Osteoblast (primary cell): ENCODE data around the gene SIDT1. TPM values are rescaled to one million over a fixed set of nuclear protein-coding genes. Genes with fewer than 3 reads are reported as not detected.

ENCODE experiments used
- DNase-seq: peaks from one replicate; pipeline ENCODE4 v3.0.0; 2011; ENCODE audit warnings: low spot score, mixed read lengths; ENCODE audit not compliant: insufficient read length; ENCODE audit errors: missing footprints
- H2AFZ ChIP-seq: 2 replicates; pipeline ENCODE4 v1.6.0; 2011; ENCODE audit warnings: mild to moderate bottlenecking, low read length
- H3K27ac ChIP-seq: 2 replicates; pipeline ENCODE4 v1.5.1; 2011; ENCODE audit warnings: mild to moderate bottlenecking, low read depth, low read length, moderate library complexity
- H3K27me3 ChIP-seq: 2 replicates; pipeline ENCODE4 v1.6.0; 2012; ENCODE audit warnings: mild to moderate bottlenecking, control low read depth, inconsistent platforms, low read length, moderate library complexity; ENCODE audit not compliant: insufficient read depth
- H3K36me3 ChIP-seq: 2 replicates; pipeline ENCODE4 v1.5.1; 2011; ENCODE audit warnings: mild to moderate bottlenecking, low read length, control low read depth, moderate library complexity; ENCODE audit not compliant: insufficient read depth
- H3K4me1 ChIP-seq: 2 replicates; pipeline ENCODE4 v1.5.1; 2011; ENCODE audit warnings: mild to moderate bottlenecking, low read length, control low read depth, moderate library complexity; ENCODE audit not compliant: insufficient read depth
- H3K4me2 ChIP-seq: 2 replicates; pipeline ENCODE4 v1.6.0; 2011; ENCODE audit warnings: mild to moderate bottlenecking, low read length; ENCODE audit not compliant: insufficient read depth
- H3K4me3 ChIP-seq: fragments of 200-600 bp; sonication (generic); 3 replicates; pipeline ENCODE4 v1.5.1; 2012; ENCODE audit warnings: mild to moderate bottlenecking, low read length, inconsistent platforms; ENCODE audit not compliant: insufficient read depth
- H3K79me2 ChIP-seq: 2 replicates; pipeline ENCODE4 v1.6.0; 2012; ENCODE audit warnings: mild to moderate bottlenecking, low read length, control low read depth, inconsistent platforms; ENCODE audit not compliant: insufficient read depth
- H3K9me3 ChIP-seq: 2 replicates; pipeline ENCODE4 v1.5.1; 2011; ENCODE audit warnings: low read depth, low read length, control low read depth
- H4K20me1 ChIP-seq: 2 replicates; pipeline ENCODE4 v1.6.0; 2012; ENCODE audit warnings: mild to moderate bottlenecking, low read length, control low read depth; ENCODE audit not compliant: insufficient read depth
- total RNA-seq: library from RNA; depleted of rRNA; stranded (reverse); fragments of >200 nt; gene quantifications from 2 replicates; pipeline ENCODE4 v1.2.3, GENCODE V29; 2012
- TF ChIP-seq, protein P1 (sequence below): IDR thresholded peaks from 2 replicates; pipeline ENCODE4 v1.5.1; 2011; ENCODE audit warnings: mild to moderate bottlenecking, low read depth, low read length, moderate library complexity; ENCODE audit errors: extremely low read depth

SIDT1 gene
- total RNA-seq, 1 donor = under 0.01 TPM

DNA sequence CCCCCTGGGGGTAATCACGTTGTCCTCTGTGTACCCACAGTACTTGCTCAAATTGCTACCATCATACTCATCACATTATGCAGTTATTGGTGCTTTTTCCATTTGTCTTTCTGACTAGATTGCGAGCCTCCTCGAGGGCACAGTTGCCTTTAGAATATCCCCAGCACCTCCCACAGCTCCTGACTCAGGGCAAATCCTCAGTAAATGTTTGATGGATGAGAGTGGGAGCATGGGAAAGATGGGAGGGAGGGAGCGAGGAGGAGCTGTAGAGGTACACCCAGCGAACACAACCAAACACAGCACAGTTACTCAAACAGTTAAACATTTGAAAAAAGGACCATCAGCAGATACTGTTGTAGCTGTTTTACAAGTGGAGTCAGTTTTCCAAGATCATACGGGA is 27.9 kb downstream of the SIDT1 start:
- no peaks in the 10 kb centered on the region for H3K36me3 ChIP-seq
- no peaks in the 10 kb centered on the region for H3K4me1 ChIP-seq
- TF ChIP-seq, protein P1, sequence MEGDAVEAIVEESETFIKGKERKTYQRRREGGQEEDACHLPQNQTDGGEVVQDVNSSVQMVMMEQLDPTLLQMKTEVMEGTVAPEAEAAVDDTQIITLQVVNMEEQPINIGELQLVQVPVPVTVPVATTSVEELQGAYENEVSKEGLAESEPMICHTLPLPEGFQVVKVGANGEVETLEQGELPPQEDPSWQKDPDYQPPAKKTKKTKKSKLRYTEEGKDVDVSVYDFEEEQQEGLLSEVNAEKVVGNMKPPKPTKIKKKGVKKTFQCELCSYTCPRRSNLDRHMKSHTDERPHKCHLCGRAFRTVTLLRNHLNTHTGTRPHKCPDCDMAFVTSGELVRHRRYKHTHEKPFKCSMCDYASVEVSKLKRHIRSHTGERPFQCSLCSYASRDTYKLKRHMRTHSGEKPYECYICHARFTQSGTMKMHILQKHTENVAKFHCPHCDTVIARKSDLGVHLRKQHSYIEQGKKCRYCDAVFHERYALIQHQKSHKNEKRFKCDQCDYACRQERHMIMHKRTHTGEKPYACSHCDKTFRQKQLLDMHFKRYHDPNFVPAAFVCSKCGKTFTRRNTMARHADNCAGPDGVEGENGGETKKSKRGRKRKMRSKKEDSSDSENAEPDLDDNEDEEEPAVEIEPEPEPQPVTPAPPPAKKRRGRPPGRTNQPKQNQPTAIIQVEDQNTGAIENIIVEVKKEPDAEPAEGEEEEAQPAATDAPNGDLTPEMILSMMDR = no peak
- H3K79me2 ChIP-seq = no peaks in the 10 kb centered on the region
- no peaks in the 10 kb centered on the region for H3K9me3 ChIP-seq
- peaks cover 16% of the 10 kb centered on the region for H3K27me3 ChIP-seq
- no peak overlapping the region for H3K4me3 ChIP-seq
- H3K4me2 ChIP-seq = no peak overlapping the region
- H3K27ac ChIP-seq = no peak overlapping the region
- H4K20me1 ChIP-seq = no peaks in the 10 kb centered on the region
- no peak for DNase-seq
- no peak overlapping the region for H2AFZ ChIP-seq

DNA sequence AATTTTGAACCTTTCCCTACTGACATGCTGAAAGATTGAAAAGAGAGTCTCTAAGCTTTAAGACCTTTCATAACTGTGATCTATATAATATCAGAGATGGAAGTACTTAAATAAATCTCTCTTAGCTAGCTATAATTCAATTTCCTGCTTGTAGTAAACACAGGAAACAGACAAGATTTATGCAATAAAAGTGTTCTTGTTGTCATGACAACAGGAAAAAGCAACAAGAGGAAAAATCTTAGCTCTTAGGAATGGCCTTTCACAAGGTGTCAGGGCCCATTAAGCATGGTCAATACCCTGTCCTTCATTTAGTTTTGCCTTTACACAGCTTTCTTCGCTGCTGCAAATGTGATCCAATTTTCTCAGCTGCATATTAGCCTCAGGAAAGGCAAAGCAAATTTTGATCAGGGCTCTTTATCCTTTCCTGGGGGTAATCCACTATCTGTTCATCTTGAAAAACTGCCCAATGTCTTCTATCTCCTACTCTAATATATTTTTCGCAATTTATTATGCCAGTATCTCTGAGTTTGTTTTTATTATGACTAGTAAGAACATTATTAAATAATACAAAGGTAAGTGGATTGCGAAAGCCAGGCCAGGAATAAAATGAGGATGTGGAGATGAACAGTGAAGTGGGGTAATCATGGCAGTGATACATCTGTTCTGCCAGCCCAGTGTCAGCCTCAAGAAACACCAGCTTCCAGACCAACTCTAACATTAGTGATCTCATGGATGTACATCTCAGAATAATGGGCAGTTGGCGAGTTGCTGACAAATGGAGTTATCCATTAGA is 28.7 kb downstream of the SIDT1 start:
- Histone ChIP-seq H3K4me3 (no peak overlapping the region), H3K4me1 (no peaks in the 10 kb centered on the region), H4K20me1 (no peaks in the 10 kb centered on the region), H2AFZ (no peak overlapping the region), H3K27ac (no peak overlapping the region), H3K27me3 (peaks cover 16% of the 10 kb centered on the region), H3K9me3 (no peaks in the 10 kb centered on the region), H3K79me2 (no peaks in the 10 kb centered on the region), H3K4me2 (no peak overlapping the region), H3K36me3 (no peaks in the 10 kb centered on the region)
- no peak for DNase-seq
- TF ChIP-seq, protein P1 = no peak

DNA sequence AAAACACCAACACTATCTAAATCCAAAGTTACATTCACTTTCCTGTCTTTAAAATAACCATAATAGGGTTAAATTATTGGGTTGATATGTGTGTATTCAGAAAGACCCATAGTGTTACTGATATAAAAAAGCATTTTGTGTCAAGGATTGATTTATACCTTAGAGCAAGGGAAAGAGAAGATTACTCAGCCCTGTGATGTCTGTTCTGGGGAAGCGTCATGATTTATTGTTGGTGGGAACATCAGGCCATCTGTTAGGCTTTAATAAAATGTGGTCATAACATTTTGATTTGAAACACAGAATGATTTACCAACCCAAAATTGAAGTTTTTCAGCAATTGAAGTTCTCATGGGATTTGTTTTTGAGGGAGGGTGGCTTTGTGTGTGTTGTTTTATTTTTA is 33.2 kb downstream of the SIDT1 start:
- TF ChIP-seq, protein P1 = no peak
- no peak overlapping the region for H3K4me3 ChIP-seq
- no peak overlapping the region for H3K4me2 ChIP-seq
- no peaks in the 10 kb centered on the region for H3K4me1 ChIP-seq
- no peaks in the 10 kb centered on the region for H3K9me3 ChIP-seq
- H2AFZ ChIP-seq = no peak overlapping the region
- no peaks in the 10 kb centered on the region for H4K20me1 ChIP-seq
- H3K79me2 ChIP-seq = no peaks in the 10 kb centered on the region
- DNase-seq = no peak
- H3K27me3 ChIP-seq = peaks cover 22% of the 10 kb centered on the region
- no peaks in the 10 kb centered on the region for H3K36me3 ChIP-seq
- no peak overlapping the region for H3K27ac ChIP-seq

DNA sequence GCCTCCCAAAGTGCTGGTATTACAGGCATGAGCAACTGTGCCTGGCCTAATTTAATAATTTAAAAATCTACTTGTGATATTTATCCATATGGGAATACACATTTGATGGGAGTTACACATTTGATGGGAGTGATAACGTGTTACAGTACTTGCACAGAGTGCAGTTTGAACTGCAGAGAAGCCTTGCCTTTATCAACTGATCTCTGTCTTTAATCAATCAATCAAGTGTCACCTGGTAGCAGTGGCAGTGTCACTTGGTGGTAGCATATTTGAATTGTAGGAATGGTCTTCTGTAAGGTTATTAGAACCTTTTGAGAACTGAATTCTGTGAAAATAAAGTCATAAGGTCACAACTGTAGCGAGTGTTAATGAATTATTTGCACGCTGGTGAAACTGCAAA is 37.8 kb downstream of the SIDT1 start:
- H3K4me3 ChIP-seq = no peak overlapping the region
- no peak overlapping the region for H3K4me2 ChIP-seq
- H3K27me3 ChIP-seq = peaks cover 27% of the 10 kb centered on the region
- H4K20me1 ChIP-seq = no peaks in the 10 kb centered on the region
- no peak overlapping the region for H2AFZ ChIP-seq
- TF ChIP-seq, protein P1 = no peak
- H3K4me1 ChIP-seq = no peaks in the 10 kb centered on the region
- DNase-seq = no peak
- H3K9me3 ChIP-seq = no peaks in the 10 kb centered on the region
- no peaks in the 10 kb centered on the region for H3K79me2 ChIP-seq
- H3K36me3 ChIP-seq = no peaks in the 10 kb centered on the region
- H3K27ac ChIP-seq = no peak overlapping the region
